SK-N-MC (cell line): ENCODE results near the gene PGAP1.

Source experiments
- DNase-seq: peaks from one replicate; pipeline ENCODE4 v3.0.0-alpha.2; 2011; ENCODE audit warnings: low read depth, low spot score
- H3K27ac ChIP-seq: fragments of 200-600 bp; sonication (generic); 2 replicates; pipeline ENCODE4 v1.5.1; 2016; ENCODE audit warnings: mixed run types
- H3K36me3 ChIP-seq: fragments of 200-600 bp; sonication (generic); 2 replicates; pipeline ENCODE4 v1.6.1; 2017; ENCODE audit warnings: antibody characterized with exemption, low read length, mixed read lengths; ENCODE audit not compliant: insufficient read depth
- H3K4me3 ChIP-seq: fragments of 200-600 bp; sonication (generic); 2 replicates; pipeline ENCODE4 v1.5.1; 2016
- H3K9ac ChIP-seq: fragments of 200-600 bp; sonication (generic); 2 replicates; pipeline ENCODE4 v1.8.0; 2017; ENCODE audit warnings: mixed run types, mixed read lengths; ENCODE audit not compliant: insufficient read length
- H3K9me3 ChIP-seq: fragments of 200-600 bp; sonication (generic); 2 replicates; pipeline ENCODE4 v1.6.1; 2017; ENCODE audit warnings: low read depth, mild to moderate bottlenecking, antibody characterized with exemption, low read length, moderate library complexity, mixed read lengths
- EZH2 ChIP-seq: fragments of 200-600 bp; sonication (generic); IDR thresholded peaks from one replicate; pipeline ENCODE4 v1.6.1; 2017; ENCODE audit warnings: antibody characterized with exemption
- FOXP2 ChIP-seq: optimal IDR thresholded peaks from 2 replicates; pipeline ENCODE3; 2011; ENCODE audit warnings: mild to moderate bottlenecking, moderate library complexity; ENCODE audit not compliant: insufficient read depth; ENCODE audit errors: extremely low read length, control extremely low read depth
- POLR2AphosphoS5 ChIP-seq: IDR thresholded peaks from 2 replicates; pipeline ENCODE4 v1.6.1; 2012; ENCODE audit warnings: mild to moderate bottlenecking, low read depth, low read length, borderline replicate concordance

Gene PGAP1

DNA sequence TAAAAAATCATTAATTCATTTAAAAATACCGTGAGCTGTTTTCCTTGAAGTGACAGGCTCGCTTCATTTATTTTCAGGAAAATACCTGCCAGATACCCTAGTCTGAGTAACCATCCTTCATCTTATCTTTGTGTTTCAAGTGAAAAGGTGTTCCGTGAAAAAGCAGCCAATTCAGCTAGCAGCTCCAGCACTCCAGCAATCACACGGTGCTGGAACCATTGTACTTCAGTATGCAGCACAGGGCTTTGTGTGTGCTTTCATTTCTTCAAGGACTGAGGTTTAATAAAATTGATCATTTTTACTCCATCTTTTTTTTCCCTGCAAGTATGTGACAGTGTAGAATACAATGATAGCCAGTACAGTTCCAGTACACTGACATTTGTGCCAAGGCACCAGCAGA, 39.1 kb upstream of the PGAP1 start:
- H3K27ac ChIP-seq: no peak overlapping the region
- DNase-seq: no peak
- H3K36me3 ChIP-seq: no peaks in the 10 kb centered on the region
- no peak overlapping the region for H3K9ac ChIP-seq
- H3K4me3 ChIP-seq: no peak overlapping the region
- TF ChIP-seq EZH2: no peak
- TF ChIP-seq FOXP2: no peak
- TF ChIP-seq POLR2AphosphoS5: no peak
- no peaks in the 10 kb centered on the region for H3K9me3 ChIP-seq

- Histone ChIP-seq H3K27ac (no peak overlapping the region), H3K4me3 (no peak overlapping the region)
- no peak for TF ChIP-seq FOXP2
- TF ChIP-seq POLR2AphosphoS5: no peak
- TF ChIP-seq EZH2: no peak
Measured at GRCh38 chr2:196963961-196964360, 37.5 kb upstream of the PGAP1 start.

DNA sequence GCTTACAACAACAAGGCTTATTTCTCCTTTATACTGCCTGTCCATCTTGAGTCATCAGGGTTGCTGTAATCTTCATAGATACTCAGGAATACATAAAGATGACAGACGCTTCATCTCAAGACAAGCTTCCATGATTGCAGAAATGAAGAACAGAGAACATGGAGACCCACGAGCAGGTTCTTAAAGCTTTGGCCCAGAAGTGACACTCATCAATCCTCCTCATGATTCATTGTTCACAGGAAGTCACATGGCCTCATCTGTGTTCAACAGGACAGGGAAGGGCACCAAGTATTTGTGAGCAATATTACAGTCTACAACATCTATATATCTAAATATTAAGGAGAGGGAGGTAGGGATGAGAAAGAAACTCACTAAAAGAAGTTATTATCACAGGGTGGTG, 36.5 kb upstream of the PGAP1 start:
- TF ChIP-seq POLR2AphosphoS5 (no peak), FOXP2 (no peak), EZH2 (no peak)
- Histone ChIP-seq H3K36me3 (no peaks in the 10 kb centered on the region), H3K4me3 (no peak overlapping the region), H3K27ac (no peak overlapping the region), H3K9ac (no peak overlapping the region), H3K9me3 (no peaks in the 10 kb centered on the region)
- DNase-seq: no peak

More at GRCh38 chr2:196963961-196964360, 37.5 kb upstream of the PGAP1 start:
- no peak for DNase-seq
- Histone ChIP-seq H3K9me3 (no peaks in the 10 kb centered on the region), H3K9ac (no peak overlapping the region), H3K36me3 (no peaks in the 10 kb centered on the region)

DNA sequence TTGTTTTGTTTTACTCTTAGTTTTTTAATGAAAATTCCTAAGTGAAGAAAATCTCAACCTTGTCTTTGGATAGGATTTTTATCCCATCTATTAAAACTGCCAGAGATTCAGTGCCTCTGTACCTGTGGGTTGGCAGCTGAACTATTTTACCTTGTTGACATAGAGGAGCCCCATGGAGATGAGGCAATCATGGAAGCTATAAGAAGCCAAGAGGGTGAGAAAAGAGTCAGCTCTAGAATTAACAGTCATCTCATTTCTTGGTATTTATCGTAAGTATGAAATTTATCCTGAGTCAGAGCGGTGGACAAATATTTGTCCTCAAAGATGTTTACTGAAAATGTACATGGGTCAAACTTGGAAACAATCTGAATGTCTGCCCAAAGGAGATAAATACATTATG, 35.8 kb upstream of the PGAP1 start:
- H3K27ac ChIP-seq: no peak overlapping the region
- H3K36me3 ChIP-seq: no peaks in the 10 kb centered on the region
- H3K9me3 ChIP-seq: no peaks in the 10 kb centered on the region
- no peak overlapping the region for H3K4me3 ChIP-seq
- no peak for TF ChIP-seq FOXP2
- no peak for TF ChIP-seq EZH2
- no peak for TF ChIP-seq POLR2AphosphoS5
- no peak overlapping the region for H3K9ac ChIP-seq
- DNase-seq: no peak

GRCh38 chr2:196961889-196962288, 35.4 kb upstream of the PGAP1 start:
- no peak overlapping the region for H3K27ac ChIP-seq
- DNase-seq: no peak
- no peak overlapping the region for H3K9ac ChIP-seq
- no peaks in the 10 kb centered on the region for H3K36me3 ChIP-seq
- H3K9me3 ChIP-seq: no peaks in the 10 kb centered on the region
- TF ChIP-seq EZH2: no peak
- no peak for TF ChIP-seq POLR2AphosphoS5
- no peak for TF ChIP-seq FOXP2
- H3K4me3 ChIP-seq: no peak overlapping the region

GRCh38 chr2:196959734-196960338, 33.3 kb upstream of the PGAP1 start:
- DNase-seq: no peak
- Histone ChIP-seq H3K9me3 (no peaks in the 10 kb centered on the region), H3K4me3 (no peak overlapping the region), H3K27ac (no peak overlapping the region), H3K9ac (no peak overlapping the region), H3K36me3 (no peaks in the 10 kb centered on the region)
- TF ChIP-seq FOXP2 (no peak), POLR2AphosphoS5 (no peak), EZH2 (no peak)

DNA sequence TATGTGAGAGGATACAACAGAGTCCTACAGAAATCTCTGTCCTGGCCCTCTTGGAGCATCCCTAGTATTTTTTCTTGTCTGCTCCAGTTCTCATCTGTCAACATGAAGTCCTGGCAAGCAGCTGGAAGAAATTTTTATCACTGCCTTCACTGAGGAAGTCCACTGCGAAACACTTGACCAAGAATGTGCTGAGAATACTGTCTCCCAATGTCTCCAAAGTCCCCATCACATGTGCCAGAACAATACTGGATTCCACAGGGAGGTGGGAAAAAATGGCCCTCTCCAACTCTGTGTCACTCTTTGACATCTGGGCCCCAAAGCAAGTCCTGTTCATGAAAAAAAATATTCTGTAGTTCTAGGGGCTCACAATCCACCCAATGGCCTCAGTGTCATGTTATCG, 32.8 kb upstream of the PGAP1 start:
- Histone ChIP-seq H3K27ac (no peak overlapping the region), H3K4me3 (no peak overlapping the region), H3K36me3 (no peaks in the 10 kb centered on the region), H3K9me3 (no peaks in the 10 kb centered on the region), H3K9ac (no peak overlapping the region)
- no peak for TF ChIP-seq POLR2AphosphoS5
- TF ChIP-seq EZH2: no peak
- TF ChIP-seq FOXP2: no peak
- DNase-seq: no peak

DNA sequence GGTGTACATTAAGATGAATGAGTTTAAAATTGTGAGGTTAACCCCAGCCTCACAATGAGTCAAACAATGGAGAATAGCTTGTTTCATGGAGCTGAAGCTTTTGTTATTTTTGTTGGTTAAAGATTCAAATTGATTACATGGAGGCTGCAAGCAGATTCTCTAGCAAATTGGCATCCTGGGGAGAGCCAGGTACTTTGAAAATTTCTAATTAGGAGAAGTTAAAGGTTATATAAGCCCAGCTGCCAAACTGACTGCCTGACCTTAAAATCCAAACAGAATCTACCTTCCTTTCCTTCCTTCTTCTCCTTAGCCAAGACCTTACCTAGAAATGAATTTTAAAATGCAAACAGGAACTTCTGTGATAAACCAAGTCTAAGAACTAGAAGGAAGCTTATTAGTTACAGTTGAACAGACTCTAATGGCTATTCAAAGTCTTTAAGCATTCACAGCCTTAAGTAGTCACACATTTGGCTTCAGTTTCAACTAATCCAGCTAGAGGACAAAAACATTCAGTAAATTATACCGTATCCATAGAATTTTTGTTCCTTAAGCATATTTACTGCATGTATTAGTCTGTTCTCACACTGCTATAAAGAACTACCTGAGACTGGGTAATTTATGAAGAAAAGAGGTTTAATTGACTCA, 31.5 kb upstream of the PGAP1 start:
- Histone ChIP-seq H3K27ac (peak overlapping the region; percentile 23; the same call in 1 of the 2 replicates), H3K4me3 (no peak overlapping the region), H3K36me3 (no peaks in the 10 kb centered on the region), H3K9me3 (no peaks in the 10 kb centered on the region), H3K9ac (no peak overlapping the region)
- DNase-seq: no peak
- TF ChIP-seq FOXP2 (no peak), EZH2 (no peak), POLR2AphosphoS5 (no peak)
